Kidney epithelial cell (primary cell): ENCODE measurements around the gene RABGAP1. TPM values are rescaled to one million over a fixed set of nuclear protein-coding genes. Genes with fewer than 3 reads are reported as not detected.

Source experiments
- DNase-seq: peaks from one replicate; pipeline ENCODE4 v3.0.0-alpha.2; 2010; ENCODE audit warnings: low read depth
- H3K27me3 ChIP-seq: 2 replicates; pipeline ENCODE4 v1.6.0; 2011; ENCODE audit warnings: low read length; ENCODE audit not compliant: control insufficient read depth, insufficient read depth
- H3K36me3 ChIP-seq: 2 replicates; pipeline ENCODE4 v1.5.1; 2011; ENCODE audit warnings: low read length; ENCODE audit not compliant: control insufficient read depth, insufficient read depth
- H3K4me3 ChIP-seq: 2 replicates; pipeline ENCODE4 v1.5.1; 2011; ENCODE audit warnings: low read depth, mild to moderate bottlenecking, control low read depth, low read length
- total RNA-seq: library from RNA; depleted of rRNA; stranded (reverse); fragments of >200 nt; gene quantifications from 2 replicates; pipeline ENCODE4 v1.2.3, GENCODE V29; 2015
- TF ChIP-seq, protein P1 (sequence below): IDR thresholded peaks from 2 replicates; pipeline ENCODE4 v1.5.1; 2011; ENCODE audit warnings: mild to moderate bottlenecking, moderate library complexity, low read length, control low read depth, inconsistent platforms; ENCODE audit not compliant: insufficient read depth, poor library complexity, severe bottlenecking

The RABGAP1 gene
- total RNA-seq, 1 donor from 2014 or later: 19.1 TPM

DNA sequence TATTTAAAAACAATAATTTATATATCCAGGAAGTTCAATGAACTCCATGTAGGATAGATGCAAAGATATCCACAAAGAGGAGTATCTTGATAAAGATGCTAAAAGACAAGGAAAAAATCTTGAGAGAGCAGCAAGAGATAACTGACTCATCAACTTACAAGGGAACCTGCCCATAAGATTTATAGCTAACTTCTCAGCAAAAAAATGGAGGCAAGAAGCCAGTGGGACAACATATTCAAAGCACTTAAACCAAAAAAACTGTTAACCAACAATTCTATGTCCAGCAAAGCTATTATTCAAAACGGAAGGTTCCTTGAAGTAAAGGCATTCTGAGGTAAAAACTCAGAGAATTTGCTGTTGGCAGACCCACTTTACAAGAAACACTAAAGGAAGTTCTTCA, 20.3 kb downstream of the RABGAP1 start:
- TF ChIP-seq, protein P1, sequence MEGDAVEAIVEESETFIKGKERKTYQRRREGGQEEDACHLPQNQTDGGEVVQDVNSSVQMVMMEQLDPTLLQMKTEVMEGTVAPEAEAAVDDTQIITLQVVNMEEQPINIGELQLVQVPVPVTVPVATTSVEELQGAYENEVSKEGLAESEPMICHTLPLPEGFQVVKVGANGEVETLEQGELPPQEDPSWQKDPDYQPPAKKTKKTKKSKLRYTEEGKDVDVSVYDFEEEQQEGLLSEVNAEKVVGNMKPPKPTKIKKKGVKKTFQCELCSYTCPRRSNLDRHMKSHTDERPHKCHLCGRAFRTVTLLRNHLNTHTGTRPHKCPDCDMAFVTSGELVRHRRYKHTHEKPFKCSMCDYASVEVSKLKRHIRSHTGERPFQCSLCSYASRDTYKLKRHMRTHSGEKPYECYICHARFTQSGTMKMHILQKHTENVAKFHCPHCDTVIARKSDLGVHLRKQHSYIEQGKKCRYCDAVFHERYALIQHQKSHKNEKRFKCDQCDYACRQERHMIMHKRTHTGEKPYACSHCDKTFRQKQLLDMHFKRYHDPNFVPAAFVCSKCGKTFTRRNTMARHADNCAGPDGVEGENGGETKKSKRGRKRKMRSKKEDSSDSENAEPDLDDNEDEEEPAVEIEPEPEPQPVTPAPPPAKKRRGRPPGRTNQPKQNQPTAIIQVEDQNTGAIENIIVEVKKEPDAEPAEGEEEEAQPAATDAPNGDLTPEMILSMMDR: no peak
- DNase-seq: no peak
- Histone ChIP-seq H3K4me3 (no peak overlapping the region), H3K36me3 (no peaks in the 10 kb centered on the region), H3K27me3 (no peaks in the 10 kb centered on the region)

DNA sequence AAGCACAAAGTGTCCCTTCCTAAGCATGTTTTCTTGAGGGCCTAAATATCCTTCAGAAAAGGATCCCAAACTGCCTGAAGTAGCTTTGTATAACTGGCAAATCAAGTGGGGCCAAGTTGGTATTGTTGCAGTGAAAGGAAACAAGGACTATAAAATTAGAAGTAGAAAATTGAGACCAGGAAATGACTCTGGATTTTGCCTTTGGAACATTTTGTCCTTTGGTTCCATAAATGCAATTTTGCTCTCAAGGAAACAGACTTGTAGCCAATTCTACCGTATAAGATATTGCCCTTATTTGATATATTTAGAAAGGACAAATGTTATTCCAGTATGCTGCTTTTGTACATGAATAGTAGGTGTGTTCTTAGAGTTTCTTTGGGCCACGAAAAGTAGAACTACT, 34.4 kb downstream of the RABGAP1 start:
- Histone ChIP-seq H3K27me3 (no peaks in the 10 kb centered on the region), H3K36me3 (no peaks in the 10 kb centered on the region), H3K4me3 (no peak overlapping the region)
- TF ChIP-seq, protein P1: no peak
- DNase-seq: no peak

DNA sequence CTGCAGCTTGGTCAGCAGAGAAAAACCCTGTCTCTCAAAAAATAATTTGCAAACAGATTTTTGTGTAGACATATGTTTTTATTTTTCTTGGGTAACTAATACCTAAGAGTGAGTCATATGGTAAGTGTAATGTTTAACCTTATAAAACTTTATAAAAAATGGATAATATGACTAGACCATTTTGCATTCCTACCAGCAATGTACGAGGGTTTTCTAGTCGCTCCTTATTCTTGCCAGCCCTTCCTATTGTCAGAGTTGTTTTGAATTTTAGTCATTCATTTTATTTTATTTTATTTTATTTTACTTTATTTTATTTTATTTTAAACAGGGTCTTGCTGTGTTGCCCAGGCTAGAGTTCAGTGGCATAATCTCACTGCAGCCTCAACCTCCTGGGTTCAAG, 37.8 kb downstream of the RABGAP1 start:
- Histone ChIP-seq H3K27me3 (no peaks in the 10 kb centered on the region), H3K36me3 (no peaks in the 10 kb centered on the region), H3K4me3 (no peak overlapping the region)
- DNase-seq: no peak
- TF ChIP-seq, protein P1: no peak

DNA sequence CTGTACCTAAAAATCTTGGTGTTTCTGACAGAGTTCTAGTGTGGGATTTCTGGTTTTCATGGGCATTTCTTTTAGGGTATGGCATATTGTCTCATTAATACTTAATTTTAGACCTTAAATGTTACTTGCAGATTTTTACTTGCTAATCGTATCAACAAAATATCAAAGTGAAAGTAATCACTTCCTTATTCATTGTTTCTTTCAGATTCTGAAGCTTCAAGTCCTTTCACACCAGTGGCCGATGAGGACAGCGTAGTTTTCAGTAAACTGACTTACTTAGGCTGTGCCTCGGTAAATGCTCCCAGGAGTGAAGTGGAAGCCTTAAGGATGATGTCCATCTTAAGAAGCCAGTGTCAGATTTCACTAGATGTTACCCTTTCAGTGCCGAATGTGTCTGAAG, 45.2 kb downstream of the RABGAP1 start:
- no peak overlapping the region for H3K4me3 ChIP-seq
- H3K27me3 ChIP-seq: no peaks in the 10 kb centered on the region
- DNase-seq: no peak
- H3K36me3 ChIP-seq: no peaks in the 10 kb centered on the region
- TF ChIP-seq, protein P1: no peak

DNA sequence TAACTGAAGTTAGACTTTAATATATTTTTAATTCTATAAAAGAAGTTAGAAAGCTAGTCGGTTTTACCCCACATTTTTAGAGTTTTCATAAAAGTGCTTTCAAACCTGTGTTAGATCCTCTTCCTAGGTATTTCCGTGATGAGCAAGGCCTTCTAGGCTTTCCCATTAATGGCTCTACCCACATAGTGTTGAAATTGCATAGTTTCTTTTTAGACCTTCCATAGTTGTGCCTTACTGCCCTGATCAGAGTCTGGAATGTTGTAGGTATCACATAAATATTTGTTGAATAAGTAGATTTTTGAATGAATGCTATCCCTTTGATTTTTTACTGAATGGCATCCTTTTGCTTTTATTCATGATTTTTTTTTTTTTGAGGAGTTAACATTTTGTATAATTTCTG, 47.3 kb downstream of the RABGAP1 start:
- no peaks in the 10 kb centered on the region for H3K27me3 ChIP-seq
- TF ChIP-seq, protein P1: no peak
- DNase-seq: no peak
- H3K4me3 ChIP-seq: no peak overlapping the region
- no peaks in the 10 kb centered on the region for H3K36me3 ChIP-seq

DNA sequence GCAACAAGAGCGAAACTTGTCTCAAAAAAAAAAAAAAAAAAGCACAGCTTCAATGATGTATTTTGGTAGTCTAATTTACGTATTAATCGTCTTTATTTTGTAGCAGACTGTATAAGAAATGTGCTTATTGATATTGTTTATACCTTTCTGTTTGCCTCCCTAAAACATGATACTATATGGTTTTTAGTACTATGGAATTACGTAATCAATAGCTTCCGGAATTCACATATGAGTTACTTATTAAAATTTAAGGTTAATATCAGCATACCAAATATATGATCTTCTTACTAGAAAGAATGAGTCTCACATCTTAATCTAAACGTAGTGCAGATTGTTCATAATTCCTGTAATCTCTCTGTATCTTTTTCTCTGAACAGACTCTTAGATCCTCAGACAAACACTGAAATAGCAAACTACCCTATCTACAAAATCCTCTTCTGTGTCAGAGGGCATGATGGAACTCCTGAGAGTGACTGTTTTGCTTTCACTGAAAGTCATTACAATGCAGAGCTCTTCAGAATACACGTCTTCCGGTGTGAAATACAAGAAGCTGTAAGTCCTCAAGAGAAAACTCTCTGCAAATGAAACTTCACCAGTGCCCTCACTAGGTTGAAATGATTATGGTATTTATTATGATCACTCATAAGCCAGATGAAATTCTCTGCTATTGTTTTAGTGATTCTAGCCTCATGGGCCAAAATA, 48.3 kb downstream of the RABGAP1 start:
- Histone ChIP-seq H3K36me3 (no peaks in the 10 kb centered on the region), H3K27me3 (no peaks in the 10 kb centered on the region), H3K4me3 (no peak overlapping the region)
- TF ChIP-seq, protein P1: no peak
- DNase-seq: no peak
